ENCODE data around the gene KLK1. TPM values are rescaled to one million over a fixed set of nuclear protein-coding genes. Genes with fewer than 3 reads are reported as not detected.

The KLK1 gene
- total and polyA plus RNA-seq, 5 donors from 2014 or later = 0.47 to 0.48 TPM; not detected in 3

DNA sequence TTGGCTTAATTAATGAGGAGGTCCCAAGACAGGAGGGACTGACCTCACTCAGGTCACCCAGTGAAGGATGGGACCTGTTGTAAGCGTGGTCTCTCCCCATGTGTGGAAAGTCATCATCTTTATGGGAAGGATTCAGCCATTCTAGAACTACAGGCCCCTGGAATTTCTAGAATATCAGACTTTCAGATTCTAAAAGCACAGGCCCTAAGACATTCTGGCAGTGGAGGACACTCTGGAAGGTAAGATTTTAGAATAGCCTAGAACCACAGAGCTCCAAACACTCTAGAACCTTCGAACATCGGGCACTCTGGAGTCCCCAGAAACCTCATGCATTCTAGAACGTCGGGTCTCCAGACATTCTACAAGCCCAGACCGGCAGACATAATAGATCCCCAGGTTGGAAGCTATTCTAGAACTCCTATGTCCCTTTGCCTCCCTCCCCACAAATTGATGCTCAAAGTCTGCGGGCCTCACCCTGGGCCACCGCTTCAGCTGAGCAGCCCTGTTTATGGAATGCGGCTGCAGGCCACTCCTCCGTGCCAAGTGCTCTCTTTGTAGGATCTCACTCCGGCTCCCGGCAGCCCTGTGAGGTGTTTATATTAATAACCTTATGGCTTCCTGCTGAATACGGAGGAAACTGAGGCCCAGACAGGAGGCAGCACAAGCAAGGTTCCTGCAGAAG, 11.7 kb upstream of the KLK1 start:
- H3K4me1 Mint-ChIP-seq = peaks cover 0 to 18% (median 11%) of the 10 kb centered on the region in 4 donors
- no peaks in the 10 kb centered on the region for H3K36me3 Mint-ChIP-seq
- H3K4me3 ChIP-seq (ENCODE audit: low read depth, low read length) = peak overlapping the region; percentile 51
- peaks cover 0 to 4% (median 0%) of the 10 kb centered on the region in 7 donors for H3K9me3 Mint-ChIP-seq
- no peak overlapping the region for H3K27ac Mint-ChIP-seq
- peaks cover 48% of the 10 kb centered on the region for H3K27me3 Mint-ChIP-seq
- H3K9me3 ChIP-seq (ENCODE audit: control insufficient read depth in 2 of 2, low read length in 2 of 2) = no peaks in the 10 kb centered on the region
- peak overlapping the region; percentile 74 to 93 (median 86) for H3K4me3 Mint-ChIP-seq
- no peak overlapping the region for H3K27ac ChIP-seq (ENCODE audit: insufficient read depth, low read length, poor library complexity, severe bottlenecking)
- H3K36me3 ChIP-seq (ENCODE audit: control insufficient read depth, insufficient read depth, low read length) = no peaks in the 10 kb centered on the region
- H3K4me1 ChIP-seq (ENCODE audit: control insufficient read depth, insufficient read depth, low read length, poor library complexity, severe bottlenecking) = peaks cover 15% of the 10 kb centered on the region
- no peak for ATAC-seq (ENCODE audit: low read depth in 2 of 2)
- H3K27me3 ChIP-seq (ENCODE audit: control insufficient read depth, insufficient read depth, low read length) = no peaks in the 10 kb centered on the region
- no peak for DNase-seq

DNA sequence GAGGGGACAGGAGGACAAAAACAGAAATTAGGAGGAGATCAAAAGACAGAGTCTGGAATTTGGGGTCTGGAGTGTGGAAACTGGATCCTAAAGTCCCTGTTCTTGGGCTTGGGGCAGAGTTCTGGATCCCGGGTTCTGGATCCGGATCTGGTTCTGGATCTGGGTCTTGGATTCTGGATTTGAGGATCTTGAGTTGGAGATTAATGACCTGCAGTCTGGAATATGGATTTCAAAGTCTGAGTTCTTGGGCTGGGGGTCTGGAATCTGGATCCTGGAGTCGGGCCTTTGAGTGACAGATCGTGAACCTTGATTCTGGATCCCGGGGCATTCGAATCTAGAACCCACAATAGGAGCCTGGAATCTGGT, 10.2 kb upstream of the KLK1 start:
- Histone ChIP-seq H3K36me3 (ENCODE audit: control insufficient read depth, insufficient read depth, low read length) (no peaks in the 10 kb centered on the region), H3K4me1 (ENCODE audit: control insufficient read depth, insufficient read depth, low read length, poor library complexity, severe bottlenecking) (peaks cover 15% of the 10 kb centered on the region), H3K27me3 (ENCODE audit: control insufficient read depth, insufficient read depth, low read length) (no peaks in the 10 kb centered on the region), H3K27ac (ENCODE audit: insufficient read depth, low read length, poor library complexity, severe bottlenecking) (no peak overlapping the region), H3K4me3 (ENCODE audit: low read depth, low read length) (no peak overlapping the region), H3K9me3 (ENCODE audit: control insufficient read depth in 2 of 2, low read length in 2 of 2) (no peaks in the 10 kb centered on the region)
- Mint-ChIP-seq H3K4me3 (peak overlapping the region in 2 of 4 donors; percentile 31 to 51), H3K4me1 (peaks cover 0 to 18% (median 11%) of the 10 kb centered on the region in 4 donors), H3K27me3 (peaks cover 55% of the 10 kb centered on the region), H3K27ac (no peak overlapping the region), H3K9me3 (peaks cover 0 to 4% (median 0%) of the 10 kb centered on the region in 7 donors), H3K36me3 (no peaks in the 10 kb centered on the region)
- ATAC-seq (ENCODE audit: low read depth in 2 of 2) (no peak), DNase-seq (no peak)

DNA sequence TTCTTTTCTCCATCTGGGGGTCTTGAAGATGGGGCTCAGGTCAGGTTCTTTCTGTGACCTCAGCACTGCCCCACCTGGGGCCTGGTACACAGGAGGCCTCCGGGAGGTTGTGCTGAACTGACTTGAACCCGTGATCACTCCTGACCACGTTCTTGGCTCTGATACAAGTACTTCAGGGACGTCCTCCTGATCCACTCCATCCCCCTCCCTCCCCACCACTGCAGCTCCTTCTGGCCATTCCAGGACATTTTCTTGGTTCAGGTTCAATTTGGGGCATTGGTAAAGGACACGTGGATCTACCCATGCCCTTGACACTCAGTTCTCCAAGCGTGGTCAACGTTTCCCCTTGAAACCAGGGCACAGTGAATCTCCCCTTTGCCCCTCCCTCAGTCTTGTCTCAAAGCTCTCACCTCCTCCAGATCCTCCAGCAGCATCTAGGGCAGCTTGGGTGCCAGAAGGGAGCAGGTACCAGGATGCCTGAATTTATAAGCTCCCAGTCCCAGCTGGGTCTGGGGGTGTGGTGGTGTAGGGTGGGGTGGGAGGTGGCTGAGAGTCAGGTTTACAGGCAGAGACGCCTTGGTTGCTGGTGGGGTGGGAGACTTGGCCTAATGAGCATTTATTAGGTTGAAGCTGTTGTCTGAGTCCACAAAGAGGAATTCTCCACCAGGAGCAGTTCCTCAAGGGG, 9.7 kb upstream of the KLK1 start, which contains the start of gene KLK15:
TSS of gene KLK15 (minus strand) at position 458 of the 685 bp plus-strand sequence. CDS start 2,082 bp downstream, outside the sequence.
- Mint-ChIP-seq H3K27me3 (peaks cover 55% of the 10 kb centered on the region), H3K4me3 (peak within 1 kb of the TSS in 2 of 4 donors; percentile 31 to 51), H3K9me3 (peaks cover 0 to 4% (median 0%) of the 10 kb centered on the region in 7 donors), H3K27ac (no peak within 1 kb of the TSS), H3K36me3 (no peaks in the 10 kb centered on the region), H3K4me1 (peaks cover 0 to 18% (median 10%) of the 10 kb centered on the region in 4 donors)
- no peaks in the 10 kb centered on the region for H3K36me3 ChIP-seq (ENCODE audit: control insufficient read depth, insufficient read depth, low read length)
- no peak for DNase-seq
- H3K27me3 ChIP-seq (ENCODE audit: control insufficient read depth, insufficient read depth, low read length) = no peaks in the 10 kb centered on the region
- H3K4me3 ChIP-seq (ENCODE audit: low read depth, low read length) = no peak within 1 kb of the TSS
- no peak within 1 kb of the TSS for H3K27ac ChIP-seq (ENCODE audit: insufficient read depth, low read length, poor library complexity, severe bottlenecking)
- no peaks in the 10 kb centered on the region for H3K9me3 ChIP-seq (ENCODE audit: control insufficient read depth in 2 of 2, low read length in 2 of 2)
- H3K4me1 ChIP-seq (ENCODE audit: control insufficient read depth, insufficient read depth, low read length, poor library complexity, severe bottlenecking) = peaks cover 15% of the 10 kb centered on the region
- ATAC-seq (ENCODE audit: low read depth in 2 of 2) = no peak

DNA sequence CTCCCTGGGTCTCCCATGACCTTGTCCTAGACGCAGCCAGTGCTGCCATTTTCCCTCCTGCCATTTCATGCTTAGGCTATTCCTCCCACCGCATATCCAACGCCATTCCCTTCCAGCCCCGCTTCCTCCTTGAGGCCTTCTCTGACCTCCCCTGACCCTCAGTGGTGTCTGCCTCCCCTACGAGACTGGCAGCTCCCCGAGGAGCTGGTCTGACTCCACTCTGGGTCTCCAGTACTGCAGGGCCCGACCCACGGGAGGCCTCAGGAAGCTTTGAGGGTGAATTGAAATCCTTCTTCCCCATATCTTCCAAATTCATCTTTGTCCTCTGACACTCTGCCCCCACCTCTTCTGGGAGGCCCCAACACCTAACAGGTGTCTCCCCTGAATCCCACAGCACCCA, 9.1 kb upstream of the KLK1 start:
- Mint-ChIP-seq H3K27me3 (peaks cover 60% of the 10 kb centered on the region), H3K4me3 (no peak overlapping the region), H3K4me1 (peaks cover 0 to 18% (median 10%) of the 10 kb centered on the region in 4 donors), H3K27ac (no peak overlapping the region), H3K9me3 (peaks cover 0 to 4% (median 0%) of the 10 kb centered on the region in 7 donors), H3K36me3 (no peaks in the 10 kb centered on the region)
- Histone ChIP-seq H3K36me3 (ENCODE audit: control insufficient read depth, insufficient read depth, low read length) (no peaks in the 10 kb centered on the region), H3K27ac (ENCODE audit: insufficient read depth, low read length, poor library complexity, severe bottlenecking) (no peak overlapping the region), H3K27me3 (ENCODE audit: control insufficient read depth, insufficient read depth, low read length) (no peaks in the 10 kb centered on the region), H3K9me3 (ENCODE audit: control insufficient read depth in 2 of 2, low read length in 2 of 2) (no peaks in the 10 kb centered on the region), H3K4me3 (ENCODE audit: low read depth, low read length) (no peak overlapping the region), H3K4me1 (ENCODE audit: control insufficient read depth, insufficient read depth, low read length, poor library complexity, severe bottlenecking) (peaks cover 15% of the 10 kb centered on the region)
- ATAC-seq (ENCODE audit: low read depth in 2 of 2) (no peak), DNase-seq (no peak)

DNA sequence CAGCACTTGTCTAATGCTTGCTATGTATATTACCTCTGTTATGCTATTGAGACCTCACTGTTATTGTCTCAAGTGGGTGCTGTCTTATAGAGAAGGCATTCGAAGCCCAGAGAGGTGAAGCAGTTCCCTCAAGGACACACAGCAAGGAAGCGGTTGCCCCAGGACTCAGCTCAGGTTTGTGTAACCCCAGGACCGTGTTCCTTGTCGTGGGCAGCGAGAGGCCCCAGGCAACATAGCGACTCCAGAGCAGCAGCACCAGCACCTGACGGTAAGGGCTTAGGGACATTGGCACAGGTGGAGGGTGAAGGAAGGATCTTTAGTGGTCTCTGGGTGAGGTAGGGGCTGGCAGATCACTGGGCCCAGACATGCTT, 7.4 kb upstream of the KLK1 start:
- Histone ChIP-seq H3K9me3 (ENCODE audit: control insufficient read depth in 2 of 2, low read length in 2 of 2) (no peaks in the 10 kb centered on the region), H3K27me3 (ENCODE audit: control insufficient read depth, insufficient read depth, low read length) (no peaks in the 10 kb centered on the region), H3K4me1 (ENCODE audit: control insufficient read depth, insufficient read depth, low read length, poor library complexity, severe bottlenecking) (peaks cover 12% of the 10 kb centered on the region), H3K27ac (ENCODE audit: insufficient read depth, low read length, poor library complexity, severe bottlenecking) (no peak overlapping the region), H3K4me3 (ENCODE audit: low read depth, low read length) (no peak overlapping the region), H3K36me3 (ENCODE audit: control insufficient read depth, insufficient read depth, low read length) (no peaks in the 10 kb centered on the region)
- no peak for DNase-seq
- Mint-ChIP-seq H3K4me1 (peaks cover 0 to 7% (median 3%) of the 10 kb centered on the region in 4 donors), H3K36me3 (no peaks in the 10 kb centered on the region), H3K9me3 (peaks cover 0 to 4% (median 0%) of the 10 kb centered on the region in 7 donors), H3K4me3 (peak overlapping the region in 1 of 4 donors; percentile 32), H3K27ac (peak overlapping the region in 1 of 3 donors; percentile 58), H3K27me3 (peaks cover 52% of the 10 kb centered on the region)
- ATAC-seq (ENCODE audit: low read depth in 2 of 2) = no peak

DNA sequence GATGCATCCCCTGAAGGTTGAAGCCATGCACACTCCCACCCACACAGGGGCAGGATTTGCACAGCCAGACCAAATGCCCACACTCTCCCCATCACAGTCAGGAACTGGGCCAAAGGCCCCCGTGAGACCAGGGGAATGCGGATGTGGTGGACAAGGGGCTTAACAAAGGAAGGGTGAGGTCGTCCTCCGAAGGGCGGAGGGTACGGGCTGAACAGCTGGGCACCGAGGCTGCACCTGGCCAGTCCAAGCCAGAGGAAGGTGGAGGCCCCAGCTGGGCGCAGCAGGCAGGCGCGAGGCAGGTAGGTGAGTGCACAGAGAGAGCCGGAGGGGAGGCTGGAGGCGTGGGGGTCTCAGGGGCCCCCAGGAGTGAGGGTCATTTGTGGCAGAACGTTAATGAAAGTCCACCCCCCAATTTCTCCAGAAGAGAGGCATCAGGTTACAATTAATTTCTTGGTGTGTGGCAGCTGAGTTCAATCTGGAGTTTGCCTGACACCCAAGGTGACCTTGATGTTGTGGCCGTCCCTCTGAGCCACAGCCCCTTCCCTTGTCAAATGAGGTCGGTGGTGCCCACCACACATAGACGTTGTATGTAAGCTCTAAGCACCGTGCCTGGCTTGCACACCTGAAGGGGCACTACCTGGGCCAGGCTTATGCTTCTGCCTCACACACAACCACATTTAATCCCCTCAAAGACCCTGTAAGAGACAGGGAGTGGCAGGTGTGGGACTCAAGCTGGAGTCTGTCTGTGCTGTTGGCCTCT, 6.9 kb upstream of the KLK1 start:
- Mint-ChIP-seq H3K27ac (peak overlapping the region in 1 of 3 donors; percentile 58), H3K27me3 (peaks cover 55% of the 10 kb centered on the region), H3K9me3 (peaks cover 0 to 4% (median 0%) of the 10 kb centered on the region in 7 donors), H3K36me3 (no peaks in the 10 kb centered on the region), H3K4me1 (peaks cover 0 to 5% (median 3%) of the 10 kb centered on the region in 4 donors), H3K4me3 (no peak overlapping the region)
- no peaks in the 10 kb centered on the region for H3K9me3 ChIP-seq (ENCODE audit: control insufficient read depth in 2 of 2, low read length in 2 of 2)
- ATAC-seq (ENCODE audit: low read depth in 2 of 2) (no peak), DNase-seq (no peak)
- no peak overlapping the region for H3K4me3 ChIP-seq (ENCODE audit: low read depth, low read length)
- H3K27ac ChIP-seq (ENCODE audit: insufficient read depth, low read length, poor library complexity, severe bottlenecking) = no peak overlapping the region
- peaks cover 6% of the 10 kb centered on the region for H3K4me1 ChIP-seq (ENCODE audit: control insufficient read depth, insufficient read depth, low read length, poor library complexity, severe bottlenecking)
- H3K36me3 ChIP-seq (ENCODE audit: control insufficient read depth, insufficient read depth, low read length) = no peaks in the 10 kb centered on the region
- no peaks in the 10 kb centered on the region for H3K27me3 ChIP-seq (ENCODE audit: control insufficient read depth, insufficient read depth, low read length)

DNA sequence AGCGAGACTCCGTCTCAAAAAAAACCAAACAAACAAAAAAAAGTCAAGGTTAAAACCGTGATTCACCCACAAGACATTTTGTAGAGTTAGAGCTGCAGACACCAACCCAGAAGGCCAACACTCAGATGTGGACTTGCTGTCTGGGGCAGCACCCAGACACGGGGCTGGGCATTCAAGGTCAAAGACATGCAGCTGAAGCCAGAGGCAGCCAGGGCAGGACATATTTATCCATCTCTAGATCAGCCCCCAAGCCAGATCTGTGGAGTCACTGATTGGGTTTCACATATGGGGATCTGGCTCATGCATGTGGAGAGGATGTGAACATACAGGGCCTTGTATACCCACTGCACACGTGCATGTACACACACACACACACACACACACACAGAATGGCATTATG, 6.2 kb upstream of the KLK1 start:
- Mint-ChIP-seq H3K4me3 (no peak overlapping the region), H3K27me3 (peaks cover 54% of the 10 kb centered on the region), H3K36me3 (no peaks in the 10 kb centered on the region), H3K27ac (no peak overlapping the region), H3K4me1 (no peaks in the 10 kb centered on the region), H3K9me3 (peaks cover 0 to 4% (median 0%) of the 10 kb centered on the region in 7 donors)
- Histone ChIP-seq H3K4me3 (ENCODE audit: low read depth, low read length) (no peak overlapping the region), H3K27ac (ENCODE audit: insufficient read depth, low read length, poor library complexity, severe bottlenecking) (no peak overlapping the region), H3K9me3 (ENCODE audit: control insufficient read depth in 2 of 2, low read length in 2 of 2) (no peaks in the 10 kb centered on the region), H3K36me3 (ENCODE audit: control insufficient read depth, insufficient read depth, low read length) (no peaks in the 10 kb centered on the region), H3K4me1 (ENCODE audit: control insufficient read depth, insufficient read depth, low read length, poor library complexity, severe bottlenecking) (no peaks in the 10 kb centered on the region), H3K27me3 (ENCODE audit: control insufficient read depth, insufficient read depth, low read length) (no peaks in the 10 kb centered on the region)
- ATAC-seq (ENCODE audit: low read depth in 2 of 2) (no peak), DNase-seq (no peak)
